Stimulated activated CD4-positive, alpha-beta T cell treated with anti-CD3 and anti-CD28 coated beads, Interleukin-1b, Interleukin-23, amount 100 ng/mL, for 24 hours (primary cell): ENCODE data around the gene PPP1R36.
"Not testable (repeated sequence)": the region's sequence is repeated elsewhere in the genome, so short reads cannot be mapped to it uniquely, and the experiment has no call there.

Experiments
- DNase-seq, 4 experiments: peaks; one replicate each; pipeline ENCODE4 v3.0.0-alpha.2; 2020; ENCODE audit warnings: low read depth in 4 of 4, low spot score in 1 of 4

The PPP1R36 gene

DNA sequence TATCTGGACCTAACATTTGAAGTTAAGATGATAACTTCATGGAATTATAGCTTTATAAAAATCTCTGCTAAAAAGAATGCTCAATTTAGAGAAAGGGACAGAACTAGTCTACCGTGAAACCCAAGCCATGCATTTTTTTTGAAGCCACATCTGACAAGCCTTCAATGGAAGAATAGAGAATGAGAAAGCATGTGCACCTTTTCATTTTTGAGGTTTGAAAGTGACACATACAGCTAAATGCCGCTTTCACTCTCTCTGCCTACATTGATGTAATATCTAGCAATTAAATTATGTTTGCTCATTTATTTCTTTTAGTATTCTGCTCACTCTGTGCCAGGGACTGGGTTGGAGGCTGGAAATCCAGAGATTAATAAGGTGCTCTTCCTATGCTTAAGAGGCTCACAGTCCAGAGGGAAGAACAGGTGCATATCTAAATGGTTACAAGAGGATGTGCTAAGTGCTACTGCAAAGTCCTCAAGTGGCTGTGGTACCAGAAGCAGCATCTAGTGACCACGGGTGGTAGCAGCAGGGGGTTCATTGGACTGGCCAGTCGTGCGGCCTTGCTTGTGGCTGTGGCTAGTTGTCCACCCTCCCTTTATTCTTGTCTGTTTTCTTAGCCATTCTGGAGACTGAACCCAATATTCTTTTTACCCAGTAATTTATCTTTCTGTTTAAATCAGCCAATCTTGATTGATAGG lies 60.4 kb downstream of the PPP1R36 start:
- DNase-seq = no peak

DNA sequence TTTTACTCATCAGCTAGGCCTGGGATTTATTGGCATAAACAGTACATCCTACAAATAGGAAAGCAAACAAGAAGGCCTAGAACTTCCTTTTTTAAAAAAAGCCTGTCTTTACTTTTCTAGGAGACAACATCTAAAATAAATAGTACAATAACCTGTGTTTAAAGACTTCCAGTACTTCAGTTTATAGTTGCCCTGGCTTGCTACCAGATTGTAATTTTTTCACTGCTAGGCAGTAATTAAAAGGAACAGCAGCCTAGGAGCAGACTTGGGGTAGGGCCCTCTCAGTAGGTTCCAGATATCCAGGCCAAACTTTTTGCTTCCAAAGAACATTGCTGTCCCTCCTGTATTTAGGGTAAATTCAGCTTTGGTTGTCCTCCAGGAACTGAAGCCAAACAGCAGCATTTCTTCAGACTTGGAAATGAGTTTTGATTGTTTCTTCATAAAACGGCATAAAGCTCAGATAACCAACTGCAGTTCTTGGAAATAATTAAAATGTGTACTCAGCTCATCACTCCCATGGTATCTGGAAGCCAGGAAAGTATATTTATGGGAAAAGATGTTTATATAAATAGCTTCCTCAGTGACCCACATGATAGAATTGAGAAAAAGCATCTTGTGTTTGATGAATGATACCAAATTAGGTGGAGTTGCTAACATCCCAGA lies 61.7 kb downstream of the PPP1R36 start:
- no peak for DNase-seq

DNA sequence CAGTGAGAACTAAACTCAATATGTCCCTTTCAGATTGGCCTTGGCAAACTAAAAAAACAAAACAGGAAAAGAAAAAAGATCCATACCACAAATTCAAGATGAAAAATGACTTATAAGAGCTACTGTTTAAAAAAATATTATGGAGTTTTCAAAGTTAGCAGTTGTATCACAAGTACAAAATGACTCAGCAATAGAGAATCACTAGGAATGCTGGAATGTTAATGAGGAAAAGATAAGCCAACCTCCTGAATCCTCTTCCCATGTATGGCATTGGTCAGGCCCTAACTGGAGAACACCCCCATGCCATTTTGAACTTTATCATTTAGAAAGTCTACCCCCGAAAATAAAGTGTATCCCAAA lies 62.2 kb downstream of the PPP1R36 start:
- DNase-seq = no peak

DNA sequence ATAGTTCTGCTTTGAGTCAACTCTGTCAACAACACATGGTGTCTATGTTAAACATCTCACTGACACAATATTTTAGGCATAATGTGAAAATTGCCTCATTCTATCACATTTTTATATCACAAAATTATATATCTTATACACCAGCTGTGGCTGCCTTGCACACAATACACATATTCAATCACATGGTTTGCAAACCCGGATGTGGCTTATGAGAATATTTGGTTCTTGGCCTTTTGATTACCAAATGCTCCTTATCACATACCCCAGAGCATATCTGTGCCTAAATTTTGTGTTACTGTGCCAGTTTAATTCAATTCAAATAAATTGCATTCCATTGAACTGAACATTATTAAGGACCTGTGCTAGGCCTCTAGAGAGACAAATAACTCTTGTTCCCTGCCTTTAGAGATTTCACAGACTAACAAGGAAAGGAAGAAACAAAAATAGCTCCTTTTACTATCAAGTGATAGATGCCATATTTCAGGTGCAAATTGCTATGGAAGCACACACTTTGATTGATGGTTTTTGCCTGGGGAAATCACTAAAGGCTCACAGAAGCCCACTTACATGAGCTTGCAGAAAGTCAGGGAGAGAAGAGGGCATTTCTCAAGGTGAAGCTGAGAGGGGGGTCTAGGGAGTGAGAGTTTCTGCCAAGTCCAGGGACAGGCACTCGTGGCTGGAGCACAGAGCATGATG lies 63.4 kb downstream of the PPP1R36 start:
- DNase-seq = no peak

DNA sequence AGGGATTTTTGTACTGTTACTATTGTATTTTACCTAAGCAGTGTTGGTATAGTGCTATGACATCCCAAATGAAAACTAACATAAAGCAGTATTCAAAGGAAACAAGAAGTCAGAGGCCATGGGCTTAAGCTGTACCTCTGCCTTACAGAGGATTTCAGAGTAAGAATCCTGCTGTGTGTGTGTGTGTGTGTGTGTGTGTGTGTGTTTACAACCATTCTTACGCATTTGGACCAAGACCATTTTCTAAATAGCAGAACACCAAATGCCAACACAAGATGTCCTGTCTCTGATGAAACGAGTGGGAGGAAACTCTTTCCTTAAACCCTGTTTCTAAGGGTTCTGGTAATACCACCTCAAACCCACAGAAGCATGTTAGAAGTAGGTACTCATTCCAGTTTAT lies 64.4 kb downstream of the PPP1R36 start:
- no peak for DNase-seq

DNA sequence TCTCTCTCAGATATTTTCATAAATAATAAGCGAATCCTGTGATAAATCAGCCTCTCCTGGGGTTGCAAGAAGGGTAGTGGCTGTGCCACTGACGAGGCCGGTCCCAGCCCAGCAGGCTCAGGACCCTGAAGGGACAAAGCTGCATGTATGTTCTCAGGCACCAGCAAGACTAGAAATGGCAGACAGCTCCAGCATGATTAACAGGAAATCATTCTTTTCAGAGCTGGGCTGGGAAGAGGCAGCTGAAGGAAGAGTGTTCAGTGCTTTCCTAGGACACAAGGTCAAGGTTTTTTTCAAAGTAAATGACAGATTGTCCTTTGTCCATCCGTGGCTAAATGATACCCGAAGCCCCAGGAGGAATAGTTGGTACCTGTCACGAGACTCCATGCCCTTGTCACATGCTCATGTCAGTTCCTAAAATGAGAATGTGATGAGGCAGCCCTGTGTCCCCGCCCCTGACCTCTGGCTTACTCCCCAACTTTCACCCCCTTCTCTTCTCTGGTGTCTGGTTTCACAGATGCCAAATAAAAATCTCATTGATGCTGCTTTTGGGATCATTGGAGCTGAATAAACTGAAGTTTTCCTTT lies 65.1 kb downstream of the PPP1R36 start:
- DNase-seq = no peak

DNA sequence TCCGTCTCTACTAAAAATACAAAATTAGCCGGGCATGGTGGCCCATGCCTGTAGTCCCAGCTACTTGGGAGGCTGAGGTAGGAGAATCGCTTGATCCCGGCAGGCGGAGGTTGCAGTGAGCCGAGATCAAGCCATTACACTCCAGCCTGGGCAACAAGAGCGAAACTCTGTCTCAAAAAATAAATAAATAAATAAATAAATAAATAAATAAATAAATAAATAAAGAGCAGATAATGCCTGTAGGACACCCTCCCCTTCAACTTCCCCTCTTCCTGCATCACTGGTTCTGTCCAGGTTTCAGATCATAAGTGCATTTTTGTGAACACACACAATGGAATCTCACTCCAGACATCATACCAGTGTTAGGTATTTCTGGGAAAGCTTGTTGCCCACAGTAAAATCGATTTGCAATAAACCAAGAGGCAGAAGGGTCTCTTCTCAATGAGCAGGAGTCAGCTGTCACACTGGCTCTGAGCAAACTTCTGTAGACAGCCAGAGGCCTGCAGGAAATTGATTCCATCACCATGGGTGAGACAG lies 68.2 kb downstream of the PPP1R36 start:
- DNase-seq = not testable (repeated sequence)

DNA sequence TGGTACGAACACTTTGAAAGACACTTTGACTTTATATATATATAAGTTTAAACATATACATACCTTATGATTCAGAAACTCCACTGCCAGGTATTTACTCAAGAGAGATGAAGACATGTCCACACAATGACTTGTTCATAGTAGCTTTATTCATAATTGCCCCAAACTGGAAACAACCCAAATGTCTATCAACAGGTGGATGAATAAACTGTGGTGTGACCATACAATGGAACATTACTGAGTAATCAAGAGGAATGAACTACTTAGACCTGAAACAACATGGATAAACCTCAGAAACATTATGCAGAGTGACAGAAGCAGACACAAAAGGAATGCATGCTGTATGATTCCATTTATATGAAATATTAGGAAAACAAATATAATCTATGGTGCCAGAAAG lies 71.1 kb downstream of the PPP1R36 start:
- DNase-seq = no peak

DNA sequence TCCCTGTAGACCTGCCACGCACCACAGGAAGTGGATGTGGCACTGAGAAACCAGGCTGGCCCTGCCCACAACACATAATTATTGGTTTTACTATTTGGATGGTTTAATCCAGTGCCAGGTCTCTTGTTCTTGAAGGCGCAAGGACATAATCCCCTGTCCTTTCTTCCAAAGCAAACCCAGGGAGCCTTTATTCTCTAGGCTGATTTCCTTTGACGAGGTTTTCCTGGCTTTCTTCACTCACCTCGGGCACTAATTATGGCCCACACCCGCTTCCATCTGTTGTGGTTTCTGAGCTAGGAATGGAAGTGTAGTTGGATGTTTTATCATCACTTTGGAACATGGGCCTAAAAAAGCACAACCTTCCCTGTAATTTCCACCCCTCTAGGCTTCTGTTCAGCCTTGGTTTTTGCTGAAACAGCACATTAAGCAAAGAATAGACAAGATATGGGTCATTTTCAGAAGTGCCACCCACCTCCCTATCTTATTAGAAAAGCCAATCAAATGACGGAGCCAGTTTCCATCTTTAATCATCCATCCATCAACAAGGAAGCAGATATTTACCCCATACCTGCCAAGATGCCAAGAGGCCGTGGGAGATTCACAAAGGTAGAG lies 73.9 kb downstream of the PPP1R36 start:
- DNase-seq = no peak

DNA sequence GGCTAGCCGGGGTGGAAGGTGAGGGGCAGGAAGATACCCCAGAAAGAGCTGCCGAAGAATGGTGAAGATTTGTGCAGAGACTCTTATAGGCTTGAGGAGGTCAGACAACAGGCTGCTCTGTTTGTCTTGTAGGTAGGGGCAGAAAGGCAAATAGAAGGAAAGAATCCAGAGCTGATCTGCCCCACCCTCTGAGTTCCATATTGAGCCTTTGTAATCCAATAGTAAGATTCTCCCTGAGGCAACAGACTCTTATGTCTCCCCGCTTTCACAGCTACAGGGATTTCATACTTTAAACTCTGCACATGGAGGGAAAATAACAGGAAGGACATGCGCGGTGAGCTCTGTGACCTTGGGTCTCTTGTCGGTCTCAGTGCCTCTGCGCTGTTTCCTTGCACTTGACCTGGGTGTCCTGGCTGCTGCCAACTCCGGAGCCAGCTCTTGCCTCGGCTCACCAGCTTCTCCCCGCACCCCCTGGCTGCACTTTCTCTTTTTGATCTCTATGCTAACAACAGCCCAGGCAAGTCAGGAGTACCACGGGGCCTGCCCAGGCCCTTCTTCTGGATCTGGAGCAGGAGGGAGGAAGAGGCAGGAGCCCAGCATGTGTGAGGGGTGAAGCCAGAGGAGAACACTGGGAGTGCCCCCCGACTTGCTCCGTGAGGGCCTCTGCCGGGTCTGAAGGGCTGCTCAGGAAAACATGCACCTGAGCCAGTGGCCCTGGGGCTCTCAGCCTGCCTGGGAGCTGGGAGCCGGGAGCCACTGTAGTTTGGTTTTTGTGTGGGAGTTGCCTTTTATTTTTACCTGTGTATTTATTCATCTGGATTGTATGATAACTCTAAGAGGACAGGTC lies 75.8 kb downstream of the PPP1R36 start:
- DNase-seq = no peak

DNA sequence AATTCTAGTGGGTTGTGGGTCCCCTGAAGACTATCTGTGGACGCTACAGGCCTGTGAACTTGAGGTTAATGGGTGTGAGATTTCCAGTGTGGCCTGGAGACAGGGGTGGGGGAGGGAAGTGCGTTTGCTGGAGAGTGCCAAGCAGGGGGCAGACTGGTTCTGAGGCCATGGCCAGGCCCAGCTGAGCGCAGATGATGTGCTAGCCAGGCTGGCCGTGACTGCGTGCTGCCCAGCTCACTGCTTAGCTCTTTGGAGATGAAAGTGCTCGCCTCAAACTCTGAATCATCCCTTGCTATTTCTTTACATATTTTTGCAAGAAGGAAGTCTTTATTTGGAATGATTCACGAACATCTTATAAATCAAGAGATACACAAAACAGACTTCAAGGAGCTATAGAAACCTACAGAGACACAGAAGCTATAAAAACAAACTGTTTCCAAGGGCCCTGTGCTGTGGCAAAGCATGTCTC lies 79.2 kb downstream of the PPP1R36 start:
- DNase-seq = no peak

DNA sequence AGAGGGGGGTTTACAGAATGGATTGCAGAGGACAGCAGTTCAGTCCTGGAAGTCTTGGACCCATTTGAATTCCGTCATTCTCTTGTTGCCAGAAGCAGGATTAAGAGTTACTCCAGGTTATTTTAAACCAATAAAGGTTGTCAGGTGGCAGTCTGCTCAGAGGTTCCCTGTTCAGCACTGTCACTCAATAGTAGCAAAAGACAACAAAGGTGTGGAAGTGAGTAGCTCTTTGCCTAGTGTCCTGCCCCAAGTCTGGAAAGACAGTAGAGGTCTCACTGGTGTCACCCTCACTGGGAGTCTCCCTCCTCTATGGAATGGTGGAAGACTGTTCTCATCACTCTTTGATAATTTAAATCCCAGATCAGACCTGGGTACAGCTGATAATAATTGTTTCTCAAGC lies 81.0 kb downstream of the PPP1R36 start:
- DNase-seq = no peak

DNA sequence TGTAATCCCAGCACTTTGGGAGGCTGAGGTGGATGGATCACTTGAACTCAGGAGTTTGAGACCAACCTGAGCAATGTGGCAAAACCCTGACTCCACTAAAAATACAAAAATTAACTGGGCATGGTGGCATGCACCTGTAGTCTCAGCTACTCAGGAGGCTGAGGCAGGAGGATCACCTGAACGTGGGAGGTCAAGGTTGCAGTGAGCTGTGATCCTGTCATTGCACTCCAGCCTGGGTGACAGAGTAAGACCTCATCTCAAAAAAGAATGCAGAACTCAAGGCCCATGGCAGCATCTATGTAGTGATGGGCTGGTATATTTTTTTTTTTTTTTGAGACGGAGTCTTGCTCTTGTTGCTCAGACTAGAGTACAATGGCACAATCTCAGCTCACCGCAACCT lies 81.5 kb downstream of the PPP1R36 start:
- not testable (repeated sequence) for DNase-seq

DNA sequence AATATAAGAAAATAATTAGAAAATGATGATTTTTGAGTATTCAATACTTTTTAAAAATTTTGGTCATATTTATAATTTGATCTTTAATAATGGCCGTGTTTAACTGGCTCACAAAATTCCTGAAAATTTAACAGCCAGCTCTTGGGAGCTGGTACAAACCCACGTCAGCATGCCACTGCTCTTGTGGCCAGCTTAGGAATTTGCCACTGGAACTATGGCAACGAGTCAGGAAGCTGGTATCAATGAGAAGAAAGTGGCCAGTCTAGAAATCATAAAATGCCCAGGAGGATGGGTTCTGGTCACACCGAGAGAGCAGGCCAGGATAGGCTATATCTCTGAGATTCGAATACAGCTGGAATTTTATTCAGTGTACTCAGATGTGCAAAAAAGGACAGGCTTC lies 82.3 kb downstream of the PPP1R36 start:
- DNase-seq = no peak

DNA sequence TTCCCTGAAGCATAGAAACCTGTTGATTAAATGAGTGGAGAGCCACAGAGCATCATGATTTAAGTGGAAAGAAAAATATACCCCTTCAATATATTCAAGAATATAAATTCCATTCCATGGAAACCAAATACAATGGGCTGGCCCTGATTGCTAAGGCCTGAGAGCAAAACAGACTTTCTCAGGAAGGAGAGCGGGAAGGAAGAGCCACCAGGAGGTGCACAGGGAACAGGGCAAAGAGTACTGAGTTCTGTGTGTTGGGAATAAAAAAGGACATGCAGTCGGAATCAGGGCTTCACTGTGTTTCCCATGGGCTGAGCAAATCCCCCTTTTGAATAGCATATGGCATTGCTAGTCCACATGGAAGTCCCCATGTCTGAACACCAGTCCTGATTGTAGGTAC lies 84.8 kb downstream of the PPP1R36 start:
- no peak for DNase-seq

DNA sequence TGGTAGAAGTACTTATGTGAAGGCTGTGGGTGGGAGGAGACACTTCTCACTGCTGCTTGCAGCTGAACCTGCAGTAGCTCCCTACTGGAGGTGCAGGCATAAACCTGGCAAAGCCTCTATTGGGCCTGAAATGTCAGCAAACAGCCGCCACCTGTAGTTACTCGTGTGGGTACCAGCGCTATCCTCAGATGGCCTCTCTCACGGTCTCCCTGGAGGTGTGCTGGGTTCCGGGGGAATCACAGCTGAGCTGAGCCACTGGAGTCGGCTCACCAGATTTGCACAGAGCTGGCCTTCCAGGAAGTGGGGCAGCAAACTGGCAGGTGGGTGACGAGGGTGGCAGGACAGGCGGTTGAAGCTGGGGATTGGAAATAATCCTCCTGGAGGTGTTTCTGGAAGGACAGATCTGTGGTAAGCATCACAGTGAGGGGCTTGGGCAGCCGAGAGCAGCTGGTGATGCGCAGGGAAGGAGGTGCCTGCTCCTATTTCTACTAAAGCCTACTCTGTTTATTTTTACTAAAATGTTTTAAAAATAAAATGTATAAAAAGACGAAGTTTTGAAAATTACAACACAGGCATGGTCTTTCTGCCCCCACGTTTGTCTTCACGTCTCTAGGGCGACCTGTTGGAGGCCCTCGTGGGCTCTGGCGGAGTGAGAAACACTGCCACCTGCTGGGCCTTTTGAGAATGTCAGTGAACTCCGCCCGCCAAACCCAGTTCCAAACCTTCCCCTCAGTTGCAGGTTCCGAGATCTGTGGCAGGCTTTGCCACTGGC lies 86.6 kb downstream of the PPP1R36 start:
- DNase-seq = peak; percentile 47 to 62 (median 56)

DNA sequence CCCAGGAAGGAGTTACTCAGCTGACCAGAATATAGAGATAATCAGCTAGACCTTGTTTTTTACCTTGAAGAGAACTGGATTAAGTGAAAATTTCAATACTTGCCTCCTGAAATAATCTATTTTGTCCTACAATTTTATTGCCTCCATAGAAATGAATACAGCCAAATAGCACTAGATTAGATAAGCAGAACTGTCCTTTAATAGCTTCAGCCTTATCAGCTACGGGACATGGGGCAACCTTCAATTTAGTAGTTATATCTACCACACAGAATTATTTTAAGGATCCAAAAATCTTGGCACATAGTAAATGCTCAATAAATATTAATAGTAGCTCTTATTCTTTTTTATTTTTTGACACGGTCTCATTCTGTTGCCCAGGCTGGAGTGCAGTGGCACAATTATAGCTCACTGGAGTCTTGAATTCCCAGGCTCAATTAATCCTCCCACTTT lies 87.2 kb downstream of the PPP1R36 start:
- no peak for DNase-seq

DNA sequence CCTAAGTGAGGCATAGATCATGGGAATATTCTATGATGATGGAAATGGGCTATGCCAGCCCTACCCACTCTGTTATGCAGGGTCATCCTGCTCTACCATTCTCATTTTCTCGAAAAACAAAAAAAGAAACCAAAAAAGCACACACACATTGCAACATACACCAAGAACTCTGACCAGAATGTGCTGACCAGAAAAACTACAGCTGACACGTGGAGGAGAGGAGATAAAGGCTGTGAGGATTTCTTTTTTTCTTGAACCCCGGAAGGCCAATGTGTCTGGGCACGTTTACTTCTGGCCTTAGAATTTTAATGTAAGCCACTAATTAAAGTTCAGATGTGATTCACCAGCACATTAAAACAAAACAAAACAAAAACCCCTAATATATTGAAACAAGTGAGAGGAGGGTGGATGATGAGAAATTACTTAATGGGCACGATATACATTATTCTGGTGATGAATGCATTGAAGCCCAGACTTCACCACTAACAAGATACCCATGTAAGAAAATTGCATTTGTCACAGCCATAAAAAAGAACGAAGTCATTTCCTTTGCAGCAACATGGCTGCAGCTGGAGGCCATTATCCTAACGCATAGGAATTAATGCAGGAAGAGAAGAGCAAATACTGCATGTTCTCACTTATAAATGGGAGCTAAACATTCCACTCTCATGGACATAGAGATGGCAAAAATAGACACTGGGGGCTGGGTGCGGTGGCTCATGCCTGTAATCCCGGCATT lies 88.1 kb downstream of the PPP1R36 start:
- no peak for DNase-seq

DNA sequence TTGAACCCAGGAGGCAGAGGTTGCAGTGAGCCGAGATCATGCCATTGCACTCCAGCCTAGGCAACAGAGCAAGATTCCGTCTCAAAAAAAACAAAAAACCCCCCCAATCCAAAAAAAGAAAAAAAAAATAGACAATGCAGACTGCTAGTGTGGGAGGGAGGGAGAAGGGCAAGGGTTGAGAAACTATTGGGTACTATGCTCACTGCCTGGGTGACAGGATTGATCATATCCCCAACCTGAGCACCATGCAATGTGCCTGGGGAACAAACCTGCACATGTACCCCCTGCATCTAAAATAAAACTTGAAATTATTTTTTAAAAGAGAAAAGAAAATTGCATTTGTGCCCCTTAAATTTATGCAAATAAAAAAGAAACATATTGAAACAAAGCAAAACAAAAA lies 88.9 kb downstream of the PPP1R36 start:
- no peak for DNase-seq
